ENCODE results near the gene ATP7A.
"Not testable (repeated sequence)": the region's sequence is repeated elsewhere in the genome, so short reads cannot be mapped to it uniquely, and the experiment has no call there.

Gene ATP7A

DNA sequence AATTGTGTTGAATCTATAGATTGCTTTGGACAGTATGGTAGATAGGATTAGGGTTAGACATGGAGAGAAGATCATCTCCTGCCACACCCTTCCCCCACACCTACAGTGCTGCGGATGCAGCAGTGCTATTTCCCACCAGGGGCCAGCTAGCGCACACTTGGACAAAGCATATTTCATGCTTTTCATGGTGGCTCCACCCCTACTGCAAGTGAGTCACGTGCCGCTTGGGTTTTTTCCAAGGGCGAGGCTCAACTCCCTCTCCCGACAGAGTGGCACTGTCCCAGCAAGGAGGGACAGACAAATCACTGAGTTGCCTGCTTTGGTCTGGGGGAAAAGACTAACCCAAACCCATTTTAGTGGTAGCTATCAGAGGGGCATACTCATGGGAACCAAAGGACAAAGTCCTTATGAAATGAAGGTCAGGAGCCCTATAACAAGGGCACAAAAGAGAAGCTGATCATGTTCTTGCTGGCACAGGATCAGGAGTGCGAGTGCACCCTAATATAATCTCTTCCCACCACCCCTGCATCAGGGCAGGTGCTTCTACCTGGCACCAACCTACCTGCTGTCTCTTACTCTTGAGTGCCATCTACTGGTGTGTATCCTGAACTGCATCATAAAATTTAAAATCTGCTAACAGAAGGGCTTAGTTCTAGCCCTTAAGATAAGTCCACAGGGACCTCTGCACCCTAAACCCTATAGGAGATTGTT is 114.0 kb downstream of the ATP7A start:
- in situ Hi-C loops (cut with MboI; ENCODE audit: low sequenced_read_pairs) = loop anchor here (10.0 kb wide), 1 partner anchor 110 kb away; the partner anchor contains the start of gene ATP7A

DNA sequence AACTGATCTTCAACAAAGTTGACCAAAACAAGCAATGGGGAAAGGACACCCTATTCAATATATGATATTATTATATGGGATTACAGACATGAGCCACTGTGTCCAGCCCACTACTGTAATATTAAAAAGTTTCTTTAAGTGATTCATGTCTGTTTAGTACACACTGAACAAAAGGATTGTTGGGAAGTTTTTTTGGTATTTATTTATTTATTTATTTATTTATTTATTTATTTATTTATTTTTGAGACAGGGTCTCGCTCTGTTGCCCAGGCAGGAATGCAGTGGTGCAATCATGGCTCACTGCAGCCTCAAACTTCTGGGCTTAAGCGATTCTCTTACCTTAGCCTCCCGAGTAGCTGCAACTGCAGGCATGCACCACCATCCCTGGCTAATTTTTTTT is 117.3 kb downstream of the ATP7A start:
- in situ Hi-C loops (cut with MboI; ENCODE audit: low sequenced_read_pairs) = loop anchor here (10.0 kb wide), 1 partner anchor 113 kb away; the partner anchor contains the start of gene ATP7A

DNA sequence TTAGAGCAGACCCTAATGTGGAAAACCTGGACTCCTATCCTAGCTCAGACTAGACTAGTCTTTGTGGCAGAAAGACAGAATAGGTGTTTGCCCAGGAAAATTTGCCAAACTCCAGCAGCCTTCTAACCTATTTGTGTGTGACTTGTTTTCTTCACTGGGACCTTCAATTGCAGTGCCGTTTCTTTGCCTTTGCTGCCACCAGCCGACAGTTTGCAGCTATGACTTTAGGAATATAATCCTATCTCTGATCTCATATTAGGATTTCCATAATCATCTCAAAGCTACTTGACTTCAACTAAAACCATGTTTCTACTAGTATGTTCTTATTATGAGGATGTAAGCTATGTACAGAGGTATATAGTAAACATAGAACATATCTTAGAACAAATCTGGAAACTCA is 119.2 kb downstream of the ATP7A start:
- in situ Hi-C loops (cut with MboI; ENCODE audit: low sequenced_read_pairs) = loop anchor here (10.0 kb wide), 1 partner anchor 115 kb away; the partner anchor contains the start of gene ATP7A

DNA sequence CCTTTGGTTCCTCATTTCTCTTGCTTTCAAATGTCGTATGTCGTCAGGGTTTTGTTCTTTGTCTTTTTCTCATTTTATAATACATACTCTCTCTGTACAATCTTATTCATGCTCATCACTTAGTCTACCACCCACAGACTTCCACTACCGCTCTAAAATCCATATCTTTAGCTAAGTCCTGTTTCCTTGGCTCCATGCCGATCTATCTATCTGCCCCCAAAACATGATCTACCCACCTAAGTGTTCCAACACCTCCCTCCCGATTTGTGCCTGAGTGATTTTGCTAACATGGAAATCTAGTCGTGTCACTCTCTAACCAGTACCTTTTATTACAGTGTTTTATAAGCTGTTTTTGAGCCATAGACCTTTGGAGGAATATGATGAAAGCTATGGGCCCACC is 124.6 kb downstream of the ATP7A start:
- in situ Hi-C loops (cut with MboI; ENCODE audit: low sequenced_read_pairs) = no loop called here

DNA sequence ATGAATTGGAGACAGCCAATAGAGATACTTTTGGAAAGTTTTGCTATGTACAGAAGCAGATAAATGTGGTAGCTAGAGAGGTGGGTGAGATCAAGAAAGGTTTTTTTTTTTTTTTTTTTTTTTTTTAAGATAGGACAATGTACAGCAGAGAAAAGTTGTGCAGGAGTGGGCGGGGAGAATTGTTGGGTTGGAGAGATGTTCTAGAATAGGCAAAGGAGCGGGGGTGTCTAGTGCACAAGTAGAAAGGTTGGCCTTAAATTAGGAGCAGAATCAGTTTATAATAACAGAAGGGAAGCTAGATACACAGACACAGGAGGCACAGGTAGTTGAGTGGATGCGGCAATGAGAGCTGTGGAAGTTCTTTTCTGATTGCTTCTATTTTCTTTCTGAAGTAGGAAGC is 127.4 kb downstream of the ATP7A start:
- in situ Hi-C loops (cut with MboI; ENCODE audit: low sequenced_read_pairs) = no loop called here

DNA sequence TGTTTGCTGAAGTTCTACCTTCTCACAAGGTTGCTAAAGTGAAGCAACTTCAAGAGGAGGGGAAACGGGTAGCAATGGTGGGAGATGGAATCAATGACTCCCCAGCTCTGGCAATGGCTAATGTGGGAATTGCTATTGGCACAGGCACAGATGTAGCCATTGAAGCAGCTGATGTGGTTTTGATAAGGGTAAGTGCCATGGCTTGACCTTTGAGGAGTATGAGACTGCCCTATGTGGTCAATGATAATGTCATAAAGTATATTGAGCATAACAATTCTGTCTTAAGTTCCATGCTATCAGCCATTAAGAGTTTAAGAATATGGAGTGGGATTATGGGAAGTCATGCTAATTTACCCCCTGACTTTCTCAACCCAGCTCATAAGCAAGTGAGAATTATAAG is 132.1 kb downstream of the ATP7A start:
- in situ Hi-C loops (cut with MboI; ENCODE audit: low sequenced_read_pairs) = no loop called here

DNA sequence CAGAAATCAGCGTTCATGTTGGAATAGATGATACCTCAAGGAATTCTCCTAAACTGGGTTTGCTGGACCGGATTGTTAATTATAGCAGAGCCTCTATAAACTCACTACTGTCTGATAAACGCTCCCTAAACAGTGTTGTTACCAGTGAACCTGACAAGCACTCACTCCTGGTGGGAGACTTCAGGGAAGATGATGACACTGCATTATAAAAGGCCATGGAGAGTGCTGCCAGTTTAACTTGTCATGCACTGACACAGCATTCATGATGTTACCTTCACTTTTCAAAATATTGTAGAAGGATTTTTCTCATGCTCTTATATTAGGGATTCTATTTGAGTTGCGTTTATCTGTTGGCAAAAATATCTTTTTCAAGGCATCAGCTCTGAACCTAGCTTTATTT is 135.9 kb downstream of the ATP7A start:
- in situ Hi-C loops (cut with MboI; ENCODE audit: low sequenced_read_pairs) = no loop called here

DNA sequence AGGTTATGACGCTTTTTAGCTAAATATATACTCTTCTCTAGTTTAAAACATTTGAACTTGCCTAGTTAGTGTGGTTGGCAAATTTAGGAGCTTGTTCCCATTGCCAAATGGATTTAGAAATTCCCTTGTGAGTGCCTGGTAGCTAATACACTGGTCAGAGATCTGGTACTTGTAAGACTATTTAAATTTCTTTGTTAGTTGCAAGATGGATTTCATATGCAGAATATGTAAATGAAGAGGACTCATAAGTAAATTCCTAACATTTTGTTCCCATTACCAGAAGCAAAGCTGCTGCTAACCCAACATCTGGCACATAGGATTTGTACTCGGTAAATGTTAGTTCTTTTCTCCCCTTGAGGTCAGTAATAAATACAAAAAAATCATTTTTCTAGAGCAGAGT is 137.6 kb downstream of the ATP7A start:
- in situ Hi-C loops (cut with MboI; ENCODE audit: low sequenced_read_pairs) = no loop called here

DNA sequence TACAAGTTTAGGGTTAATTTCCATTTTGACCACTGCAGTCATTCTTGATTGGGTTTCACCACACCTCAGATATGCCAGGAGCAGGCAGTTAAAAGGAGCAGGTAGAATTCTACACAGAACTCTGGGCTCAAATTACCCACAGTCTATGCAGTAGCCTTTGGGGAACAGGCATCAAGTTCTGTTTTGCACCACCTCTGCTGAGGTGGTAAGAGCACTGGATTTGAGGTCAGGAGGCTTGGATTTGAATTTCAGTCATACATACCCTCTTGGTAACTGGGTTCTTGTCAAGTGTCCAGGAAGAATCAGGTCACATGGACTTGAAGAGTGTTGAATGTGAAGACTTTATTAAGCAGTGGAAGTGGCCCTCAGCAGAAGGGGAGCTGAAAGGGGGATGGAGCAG is 153.2 kb downstream of the ATP7A start:
- in situ Hi-C loops (cut with MboI; ENCODE audit: low sequenced_read_pairs) = no loop called here

DNA sequence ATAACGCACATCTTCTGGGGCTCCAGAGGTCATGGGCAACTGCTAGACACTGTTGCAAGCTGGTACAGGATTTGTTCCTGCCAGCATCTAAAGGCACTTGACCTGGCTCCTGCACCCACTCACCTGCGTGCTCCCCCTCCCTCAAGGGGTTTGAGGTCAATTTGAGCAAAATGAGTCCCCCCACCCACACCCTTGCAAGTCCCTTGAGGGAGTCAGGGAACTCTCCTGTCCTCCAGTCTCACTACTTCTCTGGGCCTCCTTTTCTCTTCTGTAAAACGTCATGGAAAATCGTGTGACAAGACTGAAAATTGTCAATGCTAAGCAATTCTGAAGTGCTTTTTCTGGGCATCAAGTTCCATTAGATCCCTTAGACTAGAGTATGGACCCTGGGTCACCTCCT is 153.7 kb downstream of the ATP7A start:
- in situ Hi-C loops (cut with MboI; ENCODE audit: low sequenced_read_pairs) = no loop called here

DNA sequence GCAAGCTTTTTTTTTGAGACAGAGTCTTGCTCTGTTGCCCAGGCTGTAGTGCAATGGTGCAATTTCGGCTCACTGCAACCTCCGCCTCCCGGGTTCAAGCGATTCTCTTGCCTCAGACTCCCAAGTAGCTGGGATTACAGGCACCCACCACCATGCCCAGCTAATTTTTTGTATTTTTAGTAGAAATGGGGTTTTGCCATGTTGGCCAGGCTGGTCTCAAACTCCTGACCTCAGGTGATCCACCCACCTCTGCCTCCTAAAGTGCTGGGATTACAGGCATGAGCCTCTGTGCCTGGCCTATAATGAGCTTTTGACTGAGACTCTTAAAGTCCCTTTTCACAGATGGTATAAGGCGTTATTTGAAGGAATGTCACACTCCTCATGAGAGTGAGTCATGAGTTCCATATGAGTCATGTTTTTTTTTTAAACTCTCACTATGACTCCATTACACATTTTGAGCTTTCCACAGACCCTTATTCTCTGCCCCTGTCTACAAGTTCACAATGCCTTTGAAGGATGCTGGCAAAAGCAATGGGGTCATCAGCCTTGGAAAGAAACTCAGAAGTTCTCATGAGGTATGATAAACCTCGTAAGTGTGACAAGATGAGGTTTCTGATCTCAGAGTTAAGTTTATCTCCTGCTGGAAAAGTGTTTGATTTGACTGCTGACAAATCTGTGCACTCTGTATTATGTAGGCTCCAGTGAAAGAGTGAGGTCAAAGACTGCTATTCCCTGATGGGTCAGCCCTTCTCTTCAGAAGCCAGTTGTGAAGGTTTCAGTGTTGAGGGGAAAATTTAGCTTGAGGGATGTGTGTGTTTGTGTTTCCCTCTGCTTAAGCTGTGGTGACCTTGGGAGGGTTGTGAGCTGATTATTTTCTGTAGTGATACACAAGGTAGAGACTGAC is 154.5 kb downstream of the ATP7A start:
- in situ Hi-C loops (cut with MboI; ENCODE audit: low sequenced_read_pairs) = not testable (repeated sequence)

DNA sequence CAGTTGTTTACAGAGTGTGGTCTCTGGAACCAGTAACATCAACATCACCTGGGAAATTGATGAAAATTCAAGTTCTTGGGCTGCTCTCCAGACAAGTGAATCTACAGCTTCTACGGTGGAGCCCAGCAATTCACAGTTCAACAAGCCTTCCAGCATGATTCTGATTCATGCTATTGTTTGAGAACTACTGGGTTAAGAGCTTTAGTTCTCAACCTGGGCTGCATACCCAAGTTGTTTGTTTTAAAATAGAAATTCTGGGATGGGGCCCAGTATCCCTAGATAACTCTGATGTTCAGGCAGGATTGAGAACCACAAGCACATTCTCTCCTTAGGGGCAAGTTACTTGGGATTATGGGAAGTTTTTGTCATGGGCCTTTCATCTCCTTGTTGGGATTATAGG is 155.6 kb downstream of the ATP7A start:
- in situ Hi-C loops (cut with MboI; ENCODE audit: low sequenced_read_pairs) = no loop called here

DNA sequence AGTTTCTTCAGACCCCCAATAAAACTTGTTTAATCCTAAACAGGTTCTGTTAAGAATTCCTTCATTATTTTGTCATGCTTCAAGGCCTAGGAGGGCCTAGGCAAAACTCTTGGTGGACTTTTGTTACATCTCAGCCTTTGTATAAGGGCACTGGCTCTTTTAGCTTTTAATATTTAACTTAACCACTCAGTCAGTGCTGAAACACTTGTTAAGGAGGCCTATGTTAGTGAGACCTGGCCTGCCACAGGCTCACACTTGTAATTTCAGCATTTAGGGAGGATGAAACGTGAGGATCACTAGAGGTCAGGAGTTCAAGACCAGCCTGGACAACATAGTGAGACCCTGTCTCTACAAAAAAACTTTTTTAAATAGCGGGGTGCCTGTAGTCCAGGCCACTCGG is 160.8 kb downstream of the ATP7A start:
- in situ Hi-C loops (cut with MboI; ENCODE audit: low sequenced_read_pairs) = no loop called here

DNA sequence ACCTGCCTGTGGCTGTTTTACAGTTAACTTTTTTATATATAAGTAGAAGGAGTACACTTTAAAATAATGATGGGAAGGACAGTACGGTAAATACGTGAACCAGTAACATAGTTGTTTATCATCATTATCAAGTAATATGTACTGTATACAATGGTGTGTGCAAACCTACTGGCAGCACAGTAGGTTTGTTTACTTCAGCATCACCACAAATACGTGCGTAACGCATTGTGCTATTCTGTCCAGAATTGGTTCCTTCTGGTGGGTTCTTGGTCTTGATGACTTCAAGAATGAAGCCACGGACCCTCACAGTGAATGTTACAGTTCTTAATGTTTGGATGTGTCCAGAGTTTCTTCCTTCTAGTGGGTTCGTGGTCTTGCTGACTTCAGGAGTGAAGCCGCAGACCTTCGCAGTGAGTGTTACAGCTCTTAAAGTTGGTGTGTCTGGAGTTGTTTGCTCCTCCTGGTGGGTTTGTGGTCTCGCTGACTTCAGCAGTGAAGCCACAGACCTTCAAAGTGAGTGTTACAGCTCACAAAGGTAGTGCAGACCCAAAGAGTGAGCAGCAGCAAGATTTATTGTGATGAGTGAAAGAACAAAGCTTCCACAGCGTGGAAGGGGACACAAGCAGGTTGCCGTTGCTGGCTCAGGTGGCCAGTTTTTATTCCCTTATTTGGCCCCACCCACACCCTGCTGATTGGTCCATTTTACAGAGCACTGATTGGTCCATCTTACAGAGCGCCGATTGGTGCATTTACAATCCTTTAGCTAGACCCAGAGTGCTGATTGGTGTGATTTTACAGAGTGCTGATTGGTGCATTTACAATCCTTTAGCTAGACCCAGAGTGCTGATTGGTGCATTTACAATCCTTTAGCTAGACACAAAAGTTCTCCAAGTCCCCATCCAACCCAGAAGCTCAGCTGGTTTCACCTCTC is 162.9 kb downstream of the ATP7A start:
- in situ Hi-C loops (cut with MboI; ENCODE audit: low sequenced_read_pairs) = not testable (repeated sequence)

DNA sequence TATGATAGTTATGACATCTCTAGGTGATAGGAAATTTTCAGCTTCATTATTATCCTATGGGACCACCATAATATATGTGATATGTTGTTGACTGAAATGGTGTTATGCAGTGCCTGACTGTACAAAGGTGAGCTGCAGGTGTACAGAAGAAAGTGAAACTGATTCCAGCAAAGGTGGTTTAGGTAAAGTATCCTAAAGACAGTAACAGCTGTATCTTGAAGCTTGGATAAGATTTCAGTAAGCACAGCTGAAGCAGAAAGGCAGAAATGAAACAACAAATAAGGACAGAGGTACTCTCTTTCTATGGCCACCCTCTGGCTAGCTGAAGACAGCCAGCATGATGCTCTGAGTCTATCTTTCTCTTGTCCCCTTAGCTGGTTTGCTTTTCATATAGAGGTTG is 163.6 kb downstream of the ATP7A start:
- in situ Hi-C loops (cut with MboI; ENCODE audit: low sequenced_read_pairs) = no loop called here

DNA sequence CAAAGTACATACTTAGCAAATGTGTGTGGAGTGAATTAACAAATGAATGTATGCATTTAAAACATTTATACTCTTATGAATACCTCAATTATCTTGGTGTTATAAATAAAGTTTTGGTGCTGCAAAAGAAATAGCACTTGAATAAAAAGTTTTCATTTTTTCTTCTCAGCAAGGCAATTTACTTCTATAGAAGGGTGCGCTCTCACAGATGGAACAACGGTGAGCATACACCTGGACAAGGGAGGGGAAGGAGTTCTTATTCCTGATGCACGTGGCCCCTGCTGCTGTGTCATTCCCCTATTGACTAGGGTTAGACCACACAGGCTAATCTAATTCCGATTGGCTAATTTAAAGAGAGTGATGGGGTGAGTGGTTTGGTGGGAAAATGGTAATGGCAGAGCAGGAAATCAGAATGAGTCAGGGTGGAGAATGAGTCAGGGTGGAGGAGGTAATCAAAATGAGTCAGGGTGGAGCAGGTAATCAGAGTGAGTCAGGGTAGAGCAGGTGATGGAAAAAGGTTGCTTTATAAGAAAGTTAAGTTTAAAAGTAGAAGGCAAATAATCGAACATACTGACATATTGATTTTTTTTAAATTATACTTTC is 165.4 kb downstream of the ATP7A start:
- in situ Hi-C loops (cut with MboI; ENCODE audit: low sequenced_read_pairs) = no loop called here

DNA sequence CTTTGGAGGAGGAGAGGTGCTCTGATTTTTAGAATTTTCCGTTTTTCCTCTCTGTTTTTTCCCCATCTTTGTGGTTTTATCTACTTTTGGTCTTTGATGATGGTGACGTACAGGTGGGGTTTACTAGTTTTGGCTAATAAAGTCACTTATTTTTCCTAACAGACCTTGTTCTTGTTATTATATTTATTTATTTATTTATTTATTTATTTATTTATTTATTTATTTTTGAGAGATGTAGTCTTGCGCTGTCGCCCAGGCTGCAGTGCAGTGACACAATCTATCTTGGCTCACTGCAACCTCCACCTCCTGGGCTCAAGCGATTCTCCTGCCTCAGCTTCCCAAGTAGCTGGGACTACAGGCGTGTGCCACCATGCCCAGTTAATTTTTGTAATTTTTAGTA is 170.9 kb downstream of the ATP7A start:
- in situ Hi-C loops (cut with MboI; ENCODE audit: low sequenced_read_pairs) = not testable (repeated sequence)

DNA sequence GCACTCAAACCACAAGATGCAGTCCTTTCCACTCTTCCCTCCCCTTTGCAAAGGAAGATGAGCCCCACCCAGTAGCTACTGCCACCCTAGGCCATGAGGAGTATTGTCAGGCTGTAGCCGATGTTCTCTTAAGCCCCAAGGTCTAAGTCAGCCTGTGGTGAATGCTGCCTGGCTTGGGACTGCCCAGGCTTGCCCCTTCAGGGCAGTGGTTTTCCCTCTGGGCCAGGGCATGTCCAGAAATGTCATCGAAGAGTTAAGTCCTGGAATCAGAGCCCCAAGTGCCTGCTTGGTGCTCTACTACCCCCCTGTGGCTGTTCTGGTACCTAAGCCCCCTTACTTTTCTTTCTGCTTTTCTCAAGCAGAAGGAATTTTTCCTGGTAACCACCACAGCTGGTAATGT is 181.8 kb downstream of the ATP7A start:
- in situ Hi-C loops (cut with MboI; ENCODE audit: low sequenced_read_pairs) = no loop called here

DNA sequence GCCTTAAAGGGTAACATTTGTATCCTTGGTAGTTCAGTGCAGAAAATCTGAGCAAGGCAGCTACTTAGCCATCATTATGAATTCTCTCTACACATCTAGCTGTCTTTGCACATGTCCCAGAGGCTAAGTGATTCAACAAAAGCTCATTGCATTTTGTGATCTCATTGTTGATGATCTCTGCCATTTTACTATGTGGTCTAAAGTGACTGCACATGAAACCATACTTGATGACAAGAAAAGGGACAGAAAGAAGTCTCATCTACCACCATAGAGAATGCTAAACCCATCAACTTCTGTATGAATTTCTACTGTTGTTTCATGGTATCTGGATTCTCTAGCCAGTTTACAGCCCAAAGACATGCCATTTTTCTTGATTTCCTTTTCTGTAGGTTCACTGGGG is 187.6 kb downstream of the ATP7A start:
- in situ Hi-C loops (cut with MboI; ENCODE audit: low sequenced_read_pairs) = no loop called here

Data from HL-60/S4 treated with phorbol 12-myristate 13-acetate at 8.2 ng/mL for 4 days and 3 days (cell line).